Stomach (tissue), 19 donors: ENCODE results near the gene TOMT. TPM values are rescaled to one million over a fixed set of nuclear protein-coding genes. Genes with fewer than 3 reads are reported as not detected.

Experiments
- DNase-seq, 2 donors: peaks; one replicate each; pipeline versions ENCODE4 v3.0.0 to v3.0.0-alpha.2; 2013 to 2019
- H3K27ac ChIP-seq, 5 donors: fragments of 200-600 bp in 4 of 5; sonication (generic) in 4 of 5; one replicate each; pipeline ENCODE4 v1.5.1; 2013 to 2019; ENCODE audit warnings: mild to moderate bottlenecking in 1 of 5, moderate library complexity in 1 of 5
- H3K27me3 ChIP-seq, 3 donors: fragments of 200-600 bp; sonication (generic); one replicate each; pipeline ENCODE4 v1.5.1; 2017 to 2019; ENCODE audit warnings: mixed run types in 1 of 3
- H3K36me3 ChIP-seq, 4 donors: fragments of 200-600 bp; sonication (generic); 1 replicate in 3 of 4; 2 replicates in 1 of 4; pipeline ENCODE4 v1.5.1; 2016 to 2019
- H3K4me1 ChIP-seq, 4 donors: fragments of 200-600 bp; sonication (generic); one replicate each; pipeline ENCODE4 v1.5.1; 2016 to 2019
- H3K4me3 ChIP-seq, 4 donors: fragments of 200-600 bp; sonication (generic) in 3 of 4; one replicate each; pipeline ENCODE4 v1.5.1; 2016 to 2019; ENCODE audit warnings: mild to moderate bottlenecking in 1 of 4
- H3K9me3 ChIP-seq, 4 donors: fragments of 200-600 bp; sonication (generic); one replicate each; pipeline ENCODE4 v1.5.1; 2016 to 2019
- CTCF ChIP-seq, 7 experiments: fragments of 450-650 bp in 4 of 7; fragments of 200-600 bp in 3 of 7; sonication (generic) in 3 of 7; IDR thresholded peaks; one replicate each; pipeline ENCODE4 v1.5.1; 2016 to 2019; ENCODE audit warnings: antibody characterized with exemption in 7 of 7, control low read depth in 2 of 7, mild to moderate bottlenecking in 1 of 7
- EP300 ChIP-seq: sonication (generic); formaldehyde crosslinking; IDR thresholded peaks from one replicate; pipeline ENCODE4 v1.6.1; 2017; ENCODE audit warnings: antibody characterized with exemption
- POLR2A ChIP-seq, 4 donors: fragments of 450-650 bp; IDR thresholded peaks; one replicate each; pipeline ENCODE4 v1.6.1; 2016; ENCODE audit warnings: antibody characterized with exemption in 4 of 4, control low read depth in 2 of 4, mild to moderate bottlenecking in 1 of 4, moderate library complexity in 1 of 4
- POLR2AphosphoS5 ChIP-seq, 3 donors: sonication (generic); formaldehyde crosslinking; IDR thresholded peaks; one replicate each; pipeline ENCODE4 v1.6.1; 2016; ENCODE audit warnings: antibody characterized with exemption in 3 of 3
- WGBS, 5 donors: extraction: QIAGEN DNeasy Blood & Tissue Kit in 3 of 5; methylation state at CpG; one replicate each; pipeline versions ENCODE4 v1.1.5 to v1.1.7; 2013 to 2018; 5-methylcytosine and 5-hydroxymethylcytosine counted together
- intact Hi-C: fragments of 100-400 bp; cut with DNase I; formaldehyde crosslinking; loops from one replicate; pipeline ENCODE4 v1.15.1; 2023; ENCODE audit warnings: low total_unique reads
- long read RNA-seq, 10 donors: transcript quantifications; one replicate each; lab custom pipeline, GENCODE V29; 2026
- polyA plus RNA-seq, 3 donors: library from polyadenylated mRNA; stranded (reverse); fragments of 200-250 nt; gene quantifications; one replicate each; pipeline ENCODE4 v1.2.3, GENCODE V29; 2013
- total RNA-seq, 5 donors: library from RNA; depleted of rRNA; stranded (reverse); fragments of >200 nt; gene quantifications; one replicate each; pipeline versions ENCODE4 v1.1.0 to v1.2.3, GENCODE V29; 2014 to 2016
- donor health status: healthy with polysubstance abuse.
- donor health status: Bipolar disorder and iron deficiency.
- donor health status: healthy.

The TOMT gene, protein sequence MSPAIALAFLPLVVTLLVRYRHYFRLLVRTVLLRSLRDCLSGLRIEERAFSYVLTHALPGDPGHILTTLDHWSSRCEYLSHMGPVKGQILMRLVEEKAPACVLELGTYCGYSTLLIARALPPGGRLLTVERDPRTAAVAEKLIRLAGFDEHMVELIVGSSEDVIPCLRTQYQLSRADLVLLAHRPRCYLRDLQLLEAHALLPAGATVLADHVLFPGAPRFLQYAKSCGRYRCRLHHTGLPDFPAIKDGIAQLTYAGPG
- total RNA-seq (not detected), polyA plus RNA-seq (not detected)
- long read RNA-seq, donor 1 = 0 reads
- long read RNA-seq, donor 2 = 0 reads
- long read RNA-seq, donor 3 = 0 reads
- long read RNA-seq, donor 4 = 0 reads
- long read RNA-seq, donor 5 = 0 reads
- long read RNA-seq, donor 6 = 0 reads
- long read RNA-seq, donor 7 = 0 reads
- long read RNA-seq, donor 8 = 0 reads
- long read RNA-seq, donor 9 = 0 reads
- long read RNA-seq, donor 10 = 0 reads

GRCh38 chr11:72105888-72106287 lies at the start of gene TOMT:
Gene TOMT, plus strand, starts transcription at chr11:72105924. Its CDS starts 28 bp downstream, at chr11:72105952.
- Histone ChIP-seq H3K4me1 (peaks cover 18 to 29% (median 27%) of the 10 kb centered on the region in 4 donors), H3K27ac (no peak within 1 kb of the TSS), H3K4me3 (no peak within 1 kb of the TSS), H3K27me3 (no peaks in the 10 kb centered on the region), H3K36me3 (peaks cover 0 to 36% (median 24%) of the 10 kb centered on the region in 4 donors), H3K9me3 (no peaks in the 10 kb centered on the region)
- no peak for TF ChIP-seq POLR2A (IDR thresholded peaks at IDR 0.05)
- TF ChIP-seq EP300 = no peak
- no peak for TF ChIP-seq POLR2AphosphoS5 (IDR thresholded peaks at IDR 0.05)
- no peak for TF ChIP-seq CTCF (IDR thresholded peaks at IDR 0.05)
- WGBS, 5 donors = 93 to 97% (median 96%) methylated on average over 14 of the region's 14 CpGs
- intact Hi-C loops = no loop called here
- no peak for DNase-seq

- TF ChIP-seq CTCF (IDR thresholded peaks at IDR 0.05) = no peak
- no peak for TF ChIP-seq POLR2AphosphoS5 (IDR thresholded peaks at IDR 0.05)
- TF ChIP-seq POLR2A (IDR thresholded peaks at IDR 0.05) = no peak
- no peak for TF ChIP-seq EP300
- intact Hi-C loops = no loop called here
- H3K36me3 ChIP-seq = peaks cover 0 to 29% (median 13%) of the 10 kb centered on the region in 4 donors
- WGBS, 5 donors = 79 to 87% (median 82%) methylated on average over 3 of the region's 3 CpGs
- no peaks in the 10 kb centered on the region for H3K9me3 ChIP-seq
- DNase-seq = no peak
- no peak overlapping the region for H3K27ac ChIP-seq
- no peak overlapping the region for H3K4me3 ChIP-seq
- peaks cover 0 to 11% (median 3%) of the 10 kb centered on the region in 4 donors for H3K4me1 ChIP-seq
- no peaks in the 10 kb centered on the region for H3K27me3 ChIP-seq
Observed at GRCh38 chr11:72058416-72059034, 47.2 kb upstream of the TOMT start.

GRCh38 chr11:72061739-72062396 lies 43.9 kb upstream of the TOMT start:
- H3K36me3 ChIP-seq = peaks cover 0 to 32% (median 13%) of the 10 kb centered on the region in 4 donors
- H3K27ac ChIP-seq = no peak overlapping the region
- no peak overlapping the region for H3K4me3 ChIP-seq
- WGBS, 5 donors = 88 to 93% (median 93%) methylated on average over 5 of the region's 5 CpGs
- H3K27me3 ChIP-seq = no peaks in the 10 kb centered on the region
- TF ChIP-seq CTCF (IDR thresholded peaks at IDR 0.05) = no peak
- no peak for TF ChIP-seq EP300
- no peak for TF ChIP-seq POLR2A (IDR thresholded peaks at IDR 0.05)
- no peak for TF ChIP-seq POLR2AphosphoS5 (IDR thresholded peaks at IDR 0.05)
- DNase-seq = no peak
- H3K9me3 ChIP-seq = no peaks in the 10 kb centered on the region
- intact Hi-C loops = no loop called here
- H3K4me1 ChIP-seq = peaks cover 0 to 9% (median 5%) of the 10 kb centered on the region in 4 donors

DNA sequence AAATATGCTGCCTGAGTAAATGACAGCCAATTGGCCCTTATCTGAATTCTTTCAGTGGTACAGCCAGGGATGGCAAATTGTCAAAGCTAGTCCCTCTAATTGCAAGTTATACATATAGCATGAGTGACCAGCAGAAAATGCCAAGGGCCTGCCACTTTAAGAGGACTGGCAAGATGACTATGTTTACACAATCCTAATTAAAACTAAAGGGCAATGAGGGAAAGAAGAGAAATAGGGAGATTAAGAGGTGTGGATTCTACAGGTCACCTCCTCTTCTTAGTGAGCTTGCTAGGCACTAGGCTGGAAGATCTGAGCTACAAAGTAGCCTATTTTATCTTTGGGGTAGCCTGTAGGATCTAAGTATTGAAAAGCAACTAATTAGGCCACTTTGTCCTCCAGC lies 38.9 kb upstream of the TOMT start:
- TF ChIP-seq POLR2AphosphoS5 (IDR thresholded peaks at IDR 0.05) (no peak), CTCF (IDR thresholded peaks at IDR 0.05) (no peak), POLR2A (IDR thresholded peaks at IDR 0.05) (no peak), EP300 (no peak)
- no peaks in the 10 kb centered on the region for H3K9me3 ChIP-seq
- H3K4me1 ChIP-seq = peaks cover 28 to 57% (median 41%) of the 10 kb centered on the region in 4 donors
- H3K27me3 ChIP-seq = no peaks in the 10 kb centered on the region
- intact Hi-C loops = no loop called here
- H3K27ac ChIP-seq = peak overlapping the region in 3 of 5 donors; percentile 38 to 80 (median 42)
- DNase-seq = no peak
- H3K36me3 ChIP-seq = peaks cover 0 to 24% (median 11%) of the 10 kb centered on the region in 4 donors
- no peak overlapping the region for H3K4me3 ChIP-seq
